CD4-positive, alpha-beta T cell treated with Interleukin-17A for 4 hours (primary cell): ENCODE measurements around the gene OSBPL3.
"Not testable (repeated sequence)": the region's sequence is repeated elsewhere in the genome, so short reads cannot be mapped to it uniquely, and the experiment has no call there.

Experiments
- DNase-seq: peaks from one replicate; pipeline ENCODE4 v3.0.0-alpha.2; 2020; ENCODE audit warnings: mixed read lengths

Gene OSBPL3

GRCh38 chr7:24979863-24980533 is at the start of gene OSBPL3:
Gene OSBPL3, minus strand, starts transcription at chr7:24980178. Its CDS starts 87,706 bp downstream, at chr7:24892472.
- DNase-seq: peak; percentile 97

- peak; percentile 24 for DNase-seq
Measured at GRCh38 chr7:25029075-25029474, 49.1 kb upstream of the OSBPL3 start.

GRCh38 chr7:25028370-25029021 is 48.5 kb upstream of the OSBPL3 start:
- DNase-seq: peak; percentile 36

- DNase-seq: no peak
Measured at GRCh38 chr7:25026156-25026555, 46.2 kb upstream of the OSBPL3 start.

- no peak for DNase-seq
Measured at GRCh38 chr7:25025218-25025671, 45.3 kb upstream of the OSBPL3 start.

GRCh38 chr7:25024066-25024465 is 44.1 kb upstream of the OSBPL3 start:
- no peak for DNase-seq

- not testable (repeated sequence) for DNase-seq
Measured at GRCh38 chr7:25017671-25018070, 37.7 kb upstream of the OSBPL3 start.

- no peak for DNase-seq
Measured at GRCh38 chr7:25014756-25015155, 34.8 kb upstream of the OSBPL3 start.

- not testable (repeated sequence) for DNase-seq
Measured at GRCh38 chr7:25012710-25013109, 32.7 kb upstream of the OSBPL3 start.

- DNase-seq: no peak
Measured at GRCh38 chr7:25012254-25012653, 32.3 kb upstream of the OSBPL3 start.

GRCh38 chr7:25009257-25009656 is 29.3 kb upstream of the OSBPL3 start:
- DNase-seq: no peak

GRCh38 chr7:25007668-25008067 is 27.7 kb upstream of the OSBPL3 start:
- DNase-seq: no peak

- no peak for DNase-seq
Measured at GRCh38 chr7:25006276-25006675, 26.3 kb upstream of the OSBPL3 start.

GRCh38 chr7:25005658-25006057 is 25.7 kb upstream of the OSBPL3 start:
- DNase-seq: no peak

- DNase-seq: no peak
Measured at GRCh38 chr7:25002786-25003185, 22.8 kb upstream of the OSBPL3 start.

GRCh38 chr7:24995466-24995865 is 15.5 kb upstream of the OSBPL3 start:
- DNase-seq: no peak

- no peak for DNase-seq
Measured at GRCh38 chr7:24992314-24992713, 12.3 kb upstream of the OSBPL3 start.

- DNase-seq: no peak
Measured at GRCh38 chr7:24991353-24991752, 11.4 kb upstream of the OSBPL3 start.

- no peak for DNase-seq
Measured at GRCh38 chr7:24987331-24987842, 7.4 kb upstream of the OSBPL3 start.

GRCh38 chr7:24982917-24983316 is 2.9 kb upstream of the OSBPL3 start:
- DNase-seq: no peak

- peak; percentile 62 for DNase-seq
Measured at GRCh38 chr7:24981171-24981951, 1.4 kb upstream of the OSBPL3 start.

GRCh38 chr7:24980534-24981170 is 674 bp upstream of the OSBPL3 start:
- peak; percentile 65 for DNase-seq

GRCh38 chr7:24979470-24979862 is 512 bp downstream of the OSBPL3 start:
- DNase-seq: peak; percentile 88
